Lung (tissue), 12 donors: ENCODE measurements around the gene PEX11A. TPM values are rescaled to one million over a fixed set of nuclear protein-coding genes. Genes with fewer than 3 reads are reported as not detected.

Experiments used
- ATAC-seq: fragments of 200-7000 bp; cut with Tn5 transposase; one replicate; pipeline ENCODE4 v1.9.1; 2020; ENCODE audit warnings: moderate number of reproducible peaks; ENCODE audit not compliant: insufficient read depth, low FRiP score
- DNase-seq, 3 donors: peaks; one replicate each; pipeline ENCODE4 v3.0.0-alpha.2; 2013 to 2017
- H3K27ac ChIP-seq, 2 donors: one replicate each; pipeline ENCODE4 v1.5.1; 2013; ENCODE audit warnings: mild to moderate bottlenecking in 2 of 2, moderate library complexity in 2 of 2, control low read depth in 1 of 2, inconsistent platforms in 1 of 2, low read depth in 1 of 2, low read length in 1 of 2
- H3K27me3 ChIP-seq, 3 donors: one replicate each; pipeline ENCODE4 v1.5.1; 2013; ENCODE audit warnings: low read length in 2 of 3; ENCODE audit not compliant: control insufficient read depth in 3 of 3, insufficient read depth in 3 of 3
- H3K36me3 ChIP-seq, 4 donors: one replicate each; pipeline ENCODE4 v1.5.1; 2013; ENCODE audit warnings: low read length in 4 of 4, mild to moderate bottlenecking in 1 of 4, moderate library complexity in 1 of 4; ENCODE audit not compliant: control insufficient read depth in 4 of 4, insufficient read depth in 4 of 4
- H3K4me1 ChIP-seq, 5 donors: one replicate each; pipeline ENCODE4 v1.5.1; 2013; ENCODE audit warnings: low read length in 5 of 5, mild to moderate bottlenecking in 2 of 5, moderate library complexity in 1 of 5; ENCODE audit not compliant: control insufficient read depth in 5 of 5, insufficient read depth in 5 of 5
- H3K4me3 ChIP-seq: one replicate; pipeline ENCODE4 v1.5.1; 2013; ENCODE audit warnings: mild to moderate bottlenecking, control low read depth, moderate library complexity
- H3K9ac ChIP-seq, 2 donors: one replicate each; pipeline ENCODE4 v1.5.1; 2013; ENCODE audit warnings: low read length in 2 of 2, control low read depth in 1 of 2; ENCODE audit not compliant: insufficient read depth in 1 of 2
- H3K9me3 ChIP-seq, 4 donors: one replicate each; pipeline ENCODE4 v1.5.1; 2013; ENCODE audit warnings: low read length in 3 of 4, mild to moderate bottlenecking in 1 of 4, moderate library complexity in 1 of 4; ENCODE audit not compliant: control insufficient read depth in 4 of 4, insufficient read depth in 3 of 4
- CTCF ChIP-seq: IDR thresholded peaks from 2 replicates; pipeline ENCODE4 v1.5.1; 2012; ENCODE audit warnings: mild to moderate bottlenecking; ENCODE audit errors: control extremely low read depth, extremely low read depth
- WGBS, 2 donors: extraction: QIAGEN DNeasy Blood & Tissue Kit; methylation state at CpG; one replicate each; pipeline ENCODE4 v1.1.7; 2013; 5-methylcytosine and 5-hydroxymethylcytosine counted together
- polyA plus RNA-seq, 2 donors: library from polyadenylated mRNA; stranded (reverse); fragments of 200-250 nt; gene quantifications; one replicate each; pipeline ENCODE4 v1.2.1, GENCODE V29; 2013
- total RNA-seq, 2 donors: library from RNA; depleted of rRNA in 1 of 2; stranded (reverse); fragments of >200 nt in 1 of 2; gene quantifications; one replicate each; pipeline ENCODE4 v1.2.1, GENCODE V29; 2014 to 2021
- donor health status: control.
- donor health status: control.
- donor health status: Bipolar disorder and iron deficiency.
- donor health status: healthy.
- donor health status: DM: yes; HTN: yes; CAD: no.

The PEX11A gene
- total and polyA plus RNA-seq, 4 donors = 5.6 to 7.9 (median 6.1) TPM

GRCh38 chr15:89642106-89642505 is 48.4 kb downstream of the PEX11A start:
- no peaks in the 10 kb centered on the region for H3K9me3 ChIP-seq
- DNase-seq = no peak
- 95 to 97% methylated on average over 16 of the region's 16 CpGs for WGBS, 2 donors

GRCh38 chr15:89641053-89641452 is 49.5 kb downstream of the PEX11A start:
- no peaks in the 10 kb centered on the region for H3K27me3 ChIP-seq
- TF ChIP-seq CTCF = no peak
- no peaks in the 10 kb centered on the region for H3K9me3 ChIP-seq
- H3K4me3 ChIP-seq = no peak overlapping the region
- ATAC-seq (no peak), DNase-seq (no peak)
- no peaks in the 10 kb centered on the region for H3K4me1 ChIP-seq
- H3K36me3 ChIP-seq = peaks cover 0 to 14% (median 6%) of the 10 kb centered on the region in 4 donors
- no peak overlapping the region for H3K27ac ChIP-seq
- WGBS, 2 donors = 76 to 80% methylated on average over 5 of the region's 5 CpGs
- no peak overlapping the region for H3K9ac ChIP-seq

More at GRCh38 chr15:89642106-89642505, 48.4 kb downstream of the PEX11A start:
- no peak overlapping the region for H3K4me3 ChIP-seq
- H3K27ac ChIP-seq = no peak overlapping the region
- H3K36me3 ChIP-seq = peaks cover 0 to 22% (median 8%) of the 10 kb centered on the region in 4 donors
- no peak overlapping the region for H3K9ac ChIP-seq
- H3K4me1 ChIP-seq = no peaks in the 10 kb centered on the region
- no peak for TF ChIP-seq CTCF
- ATAC-seq = no peak
- H3K27me3 ChIP-seq = no peaks in the 10 kb centered on the region

GRCh38 chr15:89640245-89640644 is 50.3 kb downstream of the PEX11A start:
- Histone ChIP-seq H3K9ac (no peak overlapping the region), H3K4me3 (no peak overlapping the region), H3K4me1 (no peaks in the 10 kb centered on the region), H3K27ac (no peak overlapping the region), H3K36me3 (peaks cover 0 to 10% (median 5%) of the 10 kb centered on the region in 4 donors), H3K27me3 (no peaks in the 10 kb centered on the region), H3K9me3 (no peaks in the 10 kb centered on the region)
- DNase-seq (no peak), ATAC-seq (no peak)
- no peak for TF ChIP-seq CTCF
- WGBS, 2 donors = 96% methylated on average over 5 of the region's 5 CpGs

GRCh38 chr15:89633585-89633984 is 57.0 kb downstream of the PEX11A start:
- no peak for DNase-seq
- Histone ChIP-seq H3K36me3 (peaks cover 0 to 44% (median 9%) of the 10 kb centered on the region in 4 donors), H3K27ac (no peak overlapping the region), H3K27me3 (no peaks in the 10 kb centered on the region), H3K4me1 (no peaks in the 10 kb centered on the region), H3K9ac (no peak overlapping the region), H3K9me3 (no peaks in the 10 kb centered on the region), H3K4me3 (no peak overlapping the region)
- 95 to 96% methylated on average over 23 of the region's 23 CpGs for WGBS, 2 donors
- ATAC-seq = no peak
- TF ChIP-seq CTCF = no peak
